GM21526 (cell line): Measurements from ENCODE around the gene PDGFRB.

Experiments used
- ATAC-seq: cut with Tn5 transposase; IDR thresholded peaks from one replicate; pipeline ENCODE4 v1.9.1; 2021; ENCODE audit warnings: moderate library complexity; ENCODE audit not compliant: unreplicated experiment, low FRiP score

PDGFRB gene

DNA sequence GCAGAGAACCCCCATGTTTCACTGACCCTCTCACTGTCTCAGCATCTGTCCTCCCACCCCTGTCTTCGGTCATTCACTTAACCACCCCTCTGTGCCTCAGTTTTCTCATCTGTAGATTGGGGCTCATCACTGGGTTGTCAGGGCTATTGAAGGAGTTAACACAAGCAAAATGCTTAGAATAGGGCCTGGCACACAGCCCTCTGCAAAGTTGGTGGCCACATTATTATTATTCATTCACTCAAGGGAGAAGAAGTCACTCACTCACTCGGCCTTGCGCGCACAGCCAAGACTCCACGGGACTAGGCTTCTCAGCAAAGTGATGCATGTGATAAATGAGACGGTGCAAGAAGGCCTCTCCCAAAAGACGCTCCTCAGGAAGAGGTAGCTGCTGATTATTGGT lies 8.0 kb downstream of the PDGFRB start:
- ATAC-seq = no peak

DNA sequence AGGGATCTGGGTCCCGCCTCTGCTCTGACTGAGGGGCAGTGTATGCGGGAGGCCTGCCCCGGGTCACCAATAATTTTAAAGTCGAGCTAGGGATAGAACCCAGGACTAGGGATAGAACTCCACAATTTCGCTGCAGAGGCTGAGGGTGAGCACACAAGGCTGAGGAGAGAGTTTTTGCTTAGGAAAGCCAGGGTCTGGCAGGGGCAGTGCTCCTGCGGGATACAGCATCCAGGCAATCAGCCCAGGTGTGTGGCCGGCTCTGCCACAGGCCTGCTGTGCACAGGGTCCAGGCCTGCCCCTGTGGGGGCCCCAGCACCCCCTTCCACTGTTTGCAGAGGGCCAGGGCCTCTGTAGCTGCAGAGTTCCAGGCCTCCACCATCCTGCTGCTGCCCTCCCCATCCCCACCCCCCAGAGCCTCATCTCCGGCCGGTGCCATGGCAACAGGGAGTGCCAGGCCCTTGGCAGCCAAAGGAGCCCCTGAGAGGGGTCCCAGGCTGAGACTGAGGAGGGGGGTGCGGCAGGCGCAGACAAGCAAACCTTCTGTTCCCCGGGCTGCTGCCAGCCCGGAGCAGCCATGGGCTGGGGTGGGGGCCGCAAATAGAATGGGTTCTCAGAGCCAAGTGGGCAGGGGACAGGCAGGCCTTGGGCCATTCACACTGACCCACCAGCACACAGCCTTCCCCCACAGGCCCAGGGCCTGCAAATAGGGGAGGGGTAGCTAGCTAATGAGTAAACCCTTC lies 8.6 kb downstream of the PDGFRB start:
- no peak for ATAC-seq

DNA sequence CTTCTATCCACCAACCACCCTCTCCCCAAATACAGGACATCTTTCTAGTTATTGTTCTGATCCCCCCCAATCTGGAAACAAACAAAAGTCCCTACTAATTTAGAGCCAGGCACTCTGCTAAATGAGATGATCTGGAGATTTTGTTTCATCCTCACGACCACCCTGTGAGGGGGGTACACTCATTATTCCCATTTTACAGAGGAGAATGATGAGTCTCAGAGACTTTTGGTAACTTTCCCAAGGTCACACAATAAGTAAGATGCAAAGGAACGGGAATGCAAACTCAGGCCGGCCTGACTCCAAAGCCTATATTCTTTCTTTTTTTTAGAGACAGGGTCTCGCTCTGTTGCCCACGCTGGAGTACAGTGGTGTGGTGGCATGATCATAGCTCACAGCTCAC lies 9.4 kb downstream of the PDGFRB start:
- ATAC-seq = no peak

DNA sequence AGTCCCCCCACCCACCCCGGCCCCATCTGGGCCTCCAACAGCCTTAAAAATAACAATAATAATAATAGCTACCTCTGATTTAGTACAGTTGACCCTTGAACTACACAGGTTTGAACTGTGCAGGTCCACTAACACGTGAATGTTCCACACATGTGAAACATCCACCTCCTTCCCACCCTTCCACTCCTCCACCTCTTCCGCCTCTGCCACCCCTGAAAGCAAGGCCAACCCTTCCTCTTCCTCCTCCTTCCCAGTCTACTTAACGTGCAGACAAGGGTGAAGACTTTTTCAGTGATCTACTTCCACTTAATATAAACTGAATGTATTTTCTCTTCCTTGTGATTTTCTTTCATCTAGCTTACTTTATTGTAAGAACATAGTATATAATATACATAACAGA lies 10.8 kb downstream of the PDGFRB start:
- ATAC-seq = no peak

DNA sequence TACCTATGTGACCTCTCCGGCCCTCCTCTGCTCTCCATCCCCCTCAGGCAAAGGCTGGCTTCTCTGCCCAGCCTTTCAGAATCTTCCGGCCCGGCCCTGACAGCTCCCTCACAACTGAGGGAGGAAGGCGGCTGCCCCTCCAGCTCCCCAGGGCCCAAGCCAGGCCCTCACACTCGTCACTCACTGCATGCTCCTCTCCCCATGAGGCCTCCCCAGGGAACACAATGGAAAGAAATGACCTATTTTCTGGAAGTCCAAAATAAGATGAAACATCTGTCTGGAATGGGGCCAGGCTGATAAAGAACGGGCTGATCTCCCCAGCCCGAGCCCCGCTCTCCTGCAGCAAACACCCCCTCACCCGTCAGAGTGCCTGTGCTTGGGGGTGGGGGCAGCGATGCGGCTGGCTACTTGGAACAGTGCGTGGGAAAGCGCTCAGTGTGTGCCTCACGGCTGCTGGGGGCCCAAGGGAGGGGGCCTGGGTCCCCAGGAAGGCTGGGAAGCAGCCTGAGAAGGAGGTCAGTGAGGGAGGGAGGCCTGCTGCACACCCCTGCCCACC lies 11.3 kb downstream of the PDGFRB start:
- no peak for ATAC-seq

DNA sequence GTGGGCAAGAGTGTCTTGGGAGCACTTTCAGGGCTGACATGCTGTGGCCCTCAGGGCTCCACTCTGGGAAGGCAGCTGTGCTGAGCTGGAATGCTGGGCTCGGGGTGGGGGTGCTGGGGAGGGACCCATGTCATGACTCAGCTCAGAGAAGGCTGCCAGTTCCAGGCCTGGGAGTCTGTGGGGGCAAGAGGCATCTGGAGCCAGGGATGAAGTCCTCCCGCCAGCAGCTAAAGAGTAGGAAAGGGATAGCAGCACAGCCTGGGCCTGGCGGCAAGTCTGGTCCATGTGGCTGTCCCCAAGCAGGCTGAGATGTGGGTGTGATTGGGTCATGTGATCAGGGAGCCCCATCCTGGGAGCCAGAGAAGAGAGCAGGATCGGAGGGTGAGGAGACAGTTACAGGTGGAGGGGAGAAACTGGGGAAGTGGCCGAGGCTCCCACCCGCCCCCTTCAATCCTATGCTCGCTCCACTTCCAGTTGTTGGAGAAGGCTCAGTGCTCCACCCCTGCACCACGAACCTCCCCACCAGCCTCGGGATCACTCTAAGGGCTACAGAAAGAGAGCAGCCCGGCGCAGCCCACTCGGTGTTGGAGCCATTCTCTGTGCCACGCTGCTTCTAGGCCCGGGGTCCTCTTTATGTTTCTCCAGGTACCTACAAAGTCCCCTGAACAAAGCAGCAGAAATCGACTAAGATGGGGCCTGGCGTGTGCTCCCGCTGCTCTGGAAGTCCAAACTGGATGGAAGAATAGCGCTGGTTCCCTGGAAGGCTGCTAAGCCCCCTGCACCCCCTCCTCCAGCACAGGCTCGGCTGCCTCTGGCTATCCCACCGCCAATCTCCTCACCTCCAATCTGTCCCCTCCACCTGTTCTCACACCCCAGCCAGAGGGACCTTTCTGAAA lies 12.0 kb downstream of the PDGFRB start:
- no peak for ATAC-seq

DNA sequence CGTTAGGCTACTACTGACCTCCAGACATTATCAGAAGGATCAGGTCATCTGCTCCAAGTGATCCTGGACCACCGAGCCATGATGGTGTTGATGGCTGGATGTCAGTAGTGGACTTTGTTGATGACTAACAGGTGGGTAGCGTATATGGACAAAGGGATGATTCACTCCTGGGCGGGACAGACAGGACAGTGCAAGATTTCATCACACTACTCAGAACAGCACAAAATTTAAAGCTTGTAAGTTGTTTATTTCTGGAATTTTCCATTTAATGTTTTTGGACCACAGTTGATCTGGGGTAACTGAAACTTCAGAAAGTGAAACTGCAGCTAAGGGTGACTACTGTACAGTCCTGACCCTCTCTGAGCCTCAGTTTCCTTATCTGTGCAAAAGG lies 12.7 kb downstream of the PDGFRB start:
- ATAC-seq = no peak

DNA sequence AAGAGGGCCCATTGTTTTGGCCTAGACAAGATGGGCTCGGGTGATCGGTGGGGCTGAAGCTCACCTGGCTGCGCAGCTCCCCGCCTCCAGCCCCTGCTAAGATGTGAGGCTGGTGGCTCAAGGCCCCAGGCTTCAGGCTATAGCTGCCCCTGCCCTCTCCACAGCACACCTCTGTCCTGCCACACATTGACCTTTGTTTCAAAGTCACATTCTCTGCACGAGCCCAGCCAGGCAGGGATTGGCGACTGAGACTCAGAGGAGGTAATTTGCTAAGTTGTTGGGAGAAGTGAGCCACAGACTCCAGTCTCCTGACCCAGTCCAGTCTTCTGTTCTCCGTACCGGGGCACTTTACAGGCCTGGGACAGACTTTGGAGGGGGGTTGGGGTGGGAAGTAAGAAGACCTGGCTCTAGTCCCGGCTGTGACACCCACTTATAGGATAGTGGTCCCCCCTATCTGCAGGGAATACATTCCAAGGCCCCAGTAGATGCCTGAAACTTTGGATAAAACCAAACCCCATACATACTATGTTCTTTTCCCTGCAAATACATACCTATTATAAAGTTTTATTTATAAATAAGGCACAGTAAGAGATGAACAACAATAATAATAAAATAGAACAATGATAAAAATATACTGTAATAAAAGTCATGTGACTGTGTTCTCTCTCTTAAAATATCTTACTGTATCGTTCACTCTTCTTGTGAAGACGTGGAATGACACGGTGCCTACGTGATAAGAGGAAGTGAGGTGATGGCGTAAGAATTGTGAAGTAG lies 13.3 kb downstream of the PDGFRB start:
- no peak for ATAC-seq

DNA sequence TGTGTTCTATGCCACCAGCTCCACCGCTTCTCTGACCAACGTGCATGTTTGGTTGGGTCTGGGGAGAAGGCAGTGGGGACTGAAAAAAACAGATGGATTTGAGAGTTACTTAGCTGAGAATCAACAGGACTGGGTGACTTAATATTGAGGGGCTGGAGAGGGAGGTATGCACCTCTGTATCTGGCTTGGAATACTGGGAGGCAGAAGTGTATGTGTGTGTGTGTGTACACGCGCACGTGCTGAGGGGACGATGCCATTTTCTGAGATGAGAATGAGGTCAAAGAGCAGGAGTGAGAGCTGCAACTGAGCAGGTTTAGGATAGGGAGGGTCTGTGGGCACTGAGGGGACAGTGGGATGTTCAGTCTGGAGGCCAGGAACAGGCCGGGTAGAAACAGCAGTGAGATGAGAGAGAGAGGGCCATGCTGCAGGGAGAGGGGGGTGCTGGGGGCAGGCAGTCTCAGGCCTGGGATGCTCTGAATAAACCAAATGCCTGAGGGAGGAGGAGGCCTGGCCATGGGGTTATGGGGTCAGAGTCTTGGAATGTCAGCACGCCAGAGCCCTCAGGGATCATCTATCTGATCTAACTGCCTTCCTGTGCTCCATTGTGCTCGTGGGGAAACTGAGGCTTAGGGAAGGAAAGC lies 14.0 kb downstream of the PDGFRB start:
- no peak for ATAC-seq

DNA sequence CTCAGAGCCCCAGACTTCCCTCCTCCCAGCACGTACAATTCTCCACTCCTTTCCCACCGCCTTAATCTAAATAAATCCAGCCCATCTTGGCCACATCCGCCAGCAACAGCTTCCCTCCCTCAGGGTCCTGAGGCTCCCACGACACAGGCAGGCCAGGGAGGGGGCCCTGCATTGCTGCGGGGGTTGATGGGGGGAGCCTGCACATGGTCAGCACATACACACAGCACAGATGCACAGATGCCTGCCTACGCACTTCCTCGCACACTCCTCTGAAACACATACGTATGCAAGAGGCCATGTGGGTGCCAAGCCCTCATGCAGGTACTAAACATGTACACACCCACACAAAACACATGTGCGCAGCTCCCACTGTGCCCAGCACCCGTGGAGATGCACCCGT lies 14.8 kb downstream of the PDGFRB start:
- no peak for ATAC-seq

DNA sequence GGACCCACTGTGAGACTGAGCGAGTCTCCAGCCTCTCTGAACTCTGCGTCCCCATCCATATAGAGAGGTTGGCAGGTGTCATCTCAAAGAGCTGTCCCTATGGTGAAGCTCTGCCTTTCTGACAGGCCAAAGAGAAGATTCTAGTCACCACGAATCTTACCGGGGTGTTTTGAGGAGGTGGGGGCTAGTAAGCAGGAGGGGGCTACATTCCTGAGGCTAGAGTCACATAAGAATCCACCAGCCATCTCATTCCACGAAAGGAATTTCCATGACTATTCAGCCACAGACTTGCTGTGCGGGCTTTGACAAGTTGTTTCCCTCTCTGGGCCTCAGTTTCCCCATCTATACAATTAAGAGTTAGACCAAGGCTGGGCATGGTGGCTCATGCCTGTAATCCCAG lies 16.3 kb downstream of the PDGFRB start:
- no peak for ATAC-seq

DNA sequence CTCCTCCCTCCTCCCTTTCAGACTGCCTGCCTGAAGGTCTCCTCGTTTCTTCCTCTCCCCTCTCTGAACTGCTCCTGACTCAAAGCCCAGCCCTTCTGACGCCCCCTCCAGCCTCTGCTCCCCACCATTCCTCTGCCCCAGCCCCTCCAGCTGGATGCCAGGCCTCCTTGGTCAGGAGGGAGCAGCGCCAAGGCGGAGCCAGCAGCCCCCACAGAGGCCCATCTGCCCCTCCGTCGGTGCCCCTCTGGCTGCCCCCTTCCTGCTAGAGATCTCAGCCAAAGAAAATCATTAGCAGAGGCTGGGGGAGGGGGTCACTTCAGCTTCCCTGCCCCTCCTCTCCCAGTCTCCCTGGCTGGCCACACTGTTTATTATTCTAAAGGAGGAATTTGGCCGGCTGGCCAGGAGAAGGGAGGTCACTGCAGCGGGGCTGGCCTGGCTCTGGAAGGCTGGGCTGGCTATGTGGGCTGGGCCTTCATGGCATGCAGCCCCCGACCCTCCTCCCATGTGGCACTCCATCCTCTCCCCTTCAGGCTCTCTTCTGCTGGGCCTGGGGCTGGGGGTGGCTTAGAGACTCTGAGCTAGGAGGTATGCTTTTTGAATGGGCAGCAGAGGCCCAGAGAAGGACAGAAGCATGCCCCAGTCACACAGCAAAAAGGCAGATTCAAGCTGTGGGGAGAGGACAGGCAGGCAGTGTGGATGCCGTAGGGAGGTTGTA lies 16.9 kb downstream of the PDGFRB start:
- no peak for ATAC-seq

DNA sequence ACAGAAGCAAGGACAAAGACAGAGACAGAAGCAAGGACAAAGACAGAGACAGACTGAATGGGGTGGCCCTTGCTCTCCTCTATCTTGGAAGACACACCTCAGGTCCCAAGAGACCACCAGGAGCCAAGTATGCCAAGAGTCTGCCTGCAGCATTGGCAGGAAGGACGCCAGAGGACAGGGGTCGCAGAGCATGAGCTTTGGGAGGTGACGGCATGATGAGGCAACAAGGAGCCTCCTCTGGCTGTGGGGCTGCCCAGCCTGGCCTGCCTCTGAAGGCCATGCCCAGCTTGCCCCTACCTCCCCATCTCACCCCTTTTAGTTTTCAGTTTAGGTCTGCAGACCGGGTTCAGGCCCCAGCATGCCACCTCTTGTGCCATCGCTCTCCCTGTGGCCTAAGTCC lies 17.6 kb downstream of the PDGFRB start:
- no peak for ATAC-seq

DNA sequence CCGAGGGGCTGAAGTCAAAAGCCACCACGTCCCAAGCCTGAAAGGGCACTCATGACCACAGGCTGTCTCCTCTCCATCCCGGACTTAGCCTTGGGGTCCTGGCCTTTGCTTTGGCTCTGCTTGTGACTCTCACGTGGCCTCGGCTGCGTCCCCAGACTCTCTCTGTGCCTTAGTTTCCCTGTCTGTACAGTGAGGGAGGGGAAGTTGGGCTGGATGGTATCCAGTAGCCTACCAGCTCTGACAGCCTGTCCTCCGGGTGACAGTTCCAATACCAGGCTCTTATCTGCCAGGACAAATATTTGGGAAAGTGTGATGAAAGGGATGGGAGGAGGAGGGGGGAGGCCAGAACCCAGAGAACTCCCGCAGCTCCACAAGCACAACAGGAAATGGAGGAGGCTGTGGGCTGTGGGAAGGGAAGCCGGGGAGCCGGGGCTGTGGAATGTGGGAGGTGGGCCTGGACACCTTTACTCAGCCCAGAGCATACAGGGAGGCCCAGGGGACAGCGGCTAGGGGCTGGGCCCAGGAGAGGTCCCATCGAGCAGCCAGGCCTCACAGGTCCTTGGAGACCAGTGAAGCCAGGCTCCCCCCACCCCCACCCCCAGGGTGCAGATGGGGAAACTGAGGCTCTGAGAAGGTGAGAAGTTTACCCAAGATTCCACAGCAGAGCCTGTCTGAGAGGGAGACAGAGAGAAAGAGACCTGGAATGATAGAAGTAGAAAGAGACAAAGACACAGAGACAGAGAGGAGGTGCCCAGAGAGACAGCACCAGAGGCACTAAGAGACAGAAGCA lies 18.3 kb downstream of the PDGFRB start:
- ATAC-seq = no peak

DNA sequence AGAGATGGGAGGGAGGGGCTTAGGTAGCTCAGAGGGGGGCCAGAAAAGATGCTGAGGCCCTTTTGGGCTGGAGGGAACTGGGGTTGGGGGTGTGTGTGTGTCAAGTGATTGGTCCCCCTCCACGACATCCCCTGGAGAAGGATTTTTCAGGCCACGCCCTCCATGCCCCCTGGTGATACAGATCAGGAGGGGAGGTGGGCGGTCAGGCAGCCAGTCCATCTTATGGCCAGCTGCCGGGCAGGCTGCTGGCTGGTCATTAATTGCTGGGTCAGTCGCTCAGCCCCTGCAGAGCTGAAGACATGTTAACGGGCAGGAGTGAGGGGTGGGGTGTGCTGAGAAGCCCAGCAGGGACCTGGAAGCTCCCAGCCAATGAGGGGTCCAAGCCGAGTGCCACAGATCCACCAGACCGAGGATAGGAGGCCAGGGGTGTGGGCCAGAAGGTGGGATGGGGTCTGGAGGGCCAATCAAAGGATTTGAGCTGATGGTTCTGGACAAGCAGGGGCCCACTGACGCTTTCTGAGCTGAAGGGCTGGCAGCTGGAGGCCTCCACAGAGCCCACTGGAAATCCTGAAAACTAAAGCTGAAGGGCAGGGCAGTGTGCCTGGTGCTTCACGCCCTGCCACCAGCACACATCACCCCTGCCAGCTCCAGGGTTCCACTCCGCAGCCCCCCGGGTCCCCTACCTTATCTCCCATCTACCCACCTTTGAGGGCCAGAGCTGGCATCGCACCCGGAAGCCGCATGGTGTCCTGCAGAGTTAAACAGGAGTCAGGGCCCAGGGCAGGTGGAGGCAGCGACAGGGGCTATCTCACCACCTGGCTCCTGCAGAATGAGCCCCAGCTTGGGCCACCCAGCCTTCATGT lies 19.1 kb downstream of the PDGFRB start:
- ATAC-seq = no peak

DNA sequence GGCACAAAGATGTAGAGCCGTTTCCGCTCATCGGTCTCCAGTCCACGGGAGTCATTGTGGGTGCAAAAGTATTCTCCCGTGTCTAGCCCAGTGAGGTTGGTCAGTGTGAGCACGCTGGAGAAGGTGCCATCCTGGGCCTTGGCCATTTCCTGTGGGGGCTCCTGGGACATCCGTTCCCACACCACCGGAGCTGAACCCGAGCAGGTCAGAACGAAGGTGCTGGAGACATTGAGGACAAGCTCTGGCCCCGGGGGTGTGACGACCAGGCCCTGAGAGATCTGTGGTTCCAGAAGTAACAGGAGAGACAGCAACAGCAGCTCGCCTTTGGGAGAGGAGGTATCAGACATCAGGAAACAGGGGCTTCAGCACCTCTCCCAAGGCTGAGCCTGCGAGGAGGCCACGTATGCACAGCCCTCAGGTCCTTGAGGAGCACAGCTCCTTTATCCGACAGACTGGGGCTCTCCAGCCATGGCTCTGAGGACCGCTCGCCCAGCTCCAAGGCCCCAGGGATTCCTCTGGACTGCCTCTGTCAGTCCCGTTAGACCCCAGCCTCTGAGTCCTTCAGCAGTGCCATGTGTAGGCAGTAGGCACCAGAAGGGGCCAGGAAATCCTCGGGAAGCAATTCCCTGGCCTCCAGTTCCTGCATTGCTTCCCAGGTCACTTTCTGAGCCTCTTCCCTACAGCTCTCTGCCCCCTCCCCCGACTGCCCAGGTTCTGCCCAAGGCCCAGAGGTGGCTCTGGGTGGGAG lies 19.9 kb downstream of the PDGFRB start:
- ATAC-seq = no peak

DNA sequence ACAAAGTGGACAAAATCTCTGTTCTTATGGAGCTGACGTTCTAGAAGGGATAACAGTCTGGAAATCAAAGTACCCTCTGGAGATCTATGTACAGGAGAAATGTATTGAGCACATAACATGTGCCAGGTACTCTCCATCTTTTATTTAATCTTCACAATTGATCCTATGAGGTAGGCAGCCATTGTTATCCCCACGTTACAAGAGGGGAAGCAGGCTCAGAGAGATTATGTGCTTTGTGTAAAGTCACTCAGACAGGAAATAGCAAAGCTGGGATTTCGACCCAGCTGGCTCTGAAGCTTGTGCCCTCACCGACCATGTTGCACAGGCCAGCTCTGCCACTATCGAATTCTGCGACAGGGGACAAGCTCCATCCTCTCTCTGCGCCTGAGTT lies 21.5 kb downstream of the PDGFRB start:
- ATAC-seq = no peak
